ENCODE results near the gene RASSF5.

Gene RASSF5

GRCh38 chr1:206563367-206564207 lies 56.3 kb downstream of the RASSF5 start:
- H3K4me3 ChIP-seq (ENCODE audit: low read depth, low read length) = no peak overlapping the region
- no peak for DNase-seq (ENCODE audit: low read depth)
- no peak for TF ChIP-seq CTCF (conservative IDR thresholded peaks at IDR 0.05; ENCODE audit: low read depth, low read length)

- H3K4me3 ChIP-seq (ENCODE audit: low read depth, low read length) = no peak overlapping the region
- DNase-seq (ENCODE audit: low read depth) = no peak
- TF ChIP-seq CTCF (conservative IDR thresholded peaks at IDR 0.05; ENCODE audit: low read depth, low read length) = no peak
Measured at GRCh38 chr1:206565995-206566394, 58.7 kb downstream of the RASSF5 start.

- no peak overlapping the region for H3K4me3 ChIP-seq (ENCODE audit: low read depth, low read length)
- no peak for TF ChIP-seq CTCF (conservative IDR thresholded peaks at IDR 0.05; ENCODE audit: low read depth, low read length)
- no peak for DNase-seq (ENCODE audit: low read depth)
Measured at GRCh38 chr1:206566999-206567398, 59.7 kb downstream of the RASSF5 start.

GRCh38 chr1:206568256-206568655 lies 60.9 kb downstream of the RASSF5 start:
- TF ChIP-seq CTCF (conservative IDR thresholded peaks at IDR 0.05; ENCODE audit: low read depth, low read length) = no peak
- H3K4me3 ChIP-seq (ENCODE audit: low read depth, low read length) = no peak overlapping the region
- no peak for DNase-seq (ENCODE audit: low read depth)

GRCh38 chr1:206568779-206569352 lies 61.5 kb downstream of the RASSF5 start:
- H3K4me3 ChIP-seq (ENCODE audit: low read depth, low read length) = no peak overlapping the region
- TF ChIP-seq CTCF (conservative IDR thresholded peaks at IDR 0.05; ENCODE audit: low read depth, low read length) = no peak
- DNase-seq (ENCODE audit: low read depth) = no peak

- DNase-seq (ENCODE audit: low read depth) = no peak
- no peak overlapping the region for H3K4me3 ChIP-seq (ENCODE audit: low read depth, low read length)
- TF ChIP-seq CTCF (conservative IDR thresholded peaks at IDR 0.05; ENCODE audit: low read depth, low read length) = no peak
Measured at GRCh38 chr1:206569556-206569955, 62.2 kb downstream of the RASSF5 start.

- no peak for TF ChIP-seq CTCF (conservative IDR thresholded peaks at IDR 0.05; ENCODE audit: low read depth, low read length)
- no peak for DNase-seq (ENCODE audit: low read depth)
- no peak overlapping the region for H3K4me3 ChIP-seq (ENCODE audit: low read depth, low read length)
Measured at GRCh38 chr1:206570529-206570928, 63.2 kb downstream of the RASSF5 start.

All from choroid plexus epithelial cell (primary cell).